CD4-positive, alpha-beta T cell (primary cell): ENCODE data around the gene CRABP1. TPM values are rescaled to one million over a fixed set of nuclear protein-coding genes. Genes with fewer than 3 reads are reported as not detected.

Experiments
- ATAC-seq: fragments of 200-7000 bp; cut with Tn5 transposase; one replicate; pipeline ENCODE4 v1.10.0; 2022; ENCODE audit warnings: mild to moderate bottlenecking; ENCODE audit not compliant: poor library complexity
- CTCF ChIA-PET: fragments of 350-600 bp; sonication (Branson Sonifier 250); formaldehyde crosslinking; loops from one replicate; lab custom pipeline; 2021; ENCODE audit warnings: antibody characterized with exemption, inconsistent platforms; lab: Charles Lee
- POLR2A ChIA-PET: fragments of 350-600 bp; sonication (Branson Sonifier 250); formaldehyde crosslinking; loops from one replicate; lab custom pipeline; 2021; ENCODE audit warnings: antibody characterized with exemption, inconsistent platforms; lab: Charles Lee
- DNase-seq, 14 experiments: peaks; one replicate each; pipeline ENCODE4 v3.0.0-alpha.2; 2013 to 2020; ENCODE audit warnings: mixed read lengths in 2 of 14
- H3K27ac ChIP-seq, 2 donors: one replicate each; pipeline versions ENCODE4 v1.5.1 to v1.7.0; 2013; ENCODE audit warnings: low read length in 2 of 2, low read depth in 1 of 2, mild to moderate bottlenecking in 1 of 2
- H3K27me3 ChIP-seq, 2 experiments: 1 replicate in 1 of 2; 2 replicates in 1 of 2; pipeline versions ENCODE4 v1.6.1 to v1.7.0; 2013; ENCODE audit warnings: low read length in 2 of 2, control low read depth in 1 of 2, mild to moderate bottlenecking in 1 of 2, moderate library complexity in 1 of 2; ENCODE audit not compliant: insufficient read depth in 2 of 2, control insufficient read depth in 1 of 2
- H3K36me3 ChIP-seq: one replicate; pipeline ENCODE4 v1.6.1; 2013; ENCODE audit warnings: low read length, control low read depth; ENCODE audit not compliant: insufficient read depth
- H3K4me1 ChIP-seq: one replicate; pipeline ENCODE4 v1.6.1; 2013; ENCODE audit warnings: low read length, control low read depth; ENCODE audit not compliant: insufficient read depth
- H3K4me3 ChIP-seq: one replicate; pipeline ENCODE4 v1.5.1; 2013; ENCODE audit warnings: mild to moderate bottlenecking, low read length, moderate library complexity
- H3K9me3 ChIP-seq, 2 experiments: 1 replicate in 1 of 2; 2 replicates in 1 of 2; pipeline versions ENCODE4 v1.6.1 to v1.7.0; 2013; ENCODE audit warnings: low read length in 2 of 2, mild to moderate bottlenecking in 2 of 2, control low read depth in 1 of 2, moderate library complexity in 1 of 2; ENCODE audit not compliant: control insufficient read depth in 1 of 2, insufficient read depth in 1 of 2
- H3K27ac Mint-ChIP-seq: one replicate; pipeline ENCODE4 v1.8.0; 2020; ENCODE audit warnings: mixed read lengths
- H3K27me3 Mint-ChIP-seq: one replicate; pipeline ENCODE4 v1.8.0; 2021; ENCODE audit warnings: mixed read lengths
- H3K36me3 Mint-ChIP-seq: one replicate; pipeline ENCODE4 v1.8.0; 2021; ENCODE audit warnings: low read depth, mixed read lengths
- H3K4me1 Mint-ChIP-seq: one replicate; pipeline ENCODE4 v1.8.0; 2021; ENCODE audit warnings: low read depth, mixed read lengths
- H3K4me3 Mint-ChIP-seq: one replicate; pipeline ENCODE4 v1.8.0; 2020; ENCODE audit warnings: mild to moderate bottlenecking, mixed read lengths
- H3K9me3 Mint-ChIP-seq: one replicate; pipeline ENCODE4 v1.8.0; 2020; ENCODE audit warnings: mixed read lengths
- CTCF ChIP-seq: fragments of 200-600 bp; IDR thresholded peaks from one replicate; pipeline ENCODE4 v1.8.0; 2022; ENCODE audit warnings: antibody characterized with exemption, mild to moderate bottlenecking
- intact Hi-C, 2 experiments: fragments of 100-400 bp; cut with DNase I in 1 of 2; cut with micrococcal nuclease in 1 of 2; formaldehyde crosslinking; loops; one replicate each; pipeline versions ENCODE4 v1.15.1 to v1.9.0; 2023 to 2025; cut with DNase I, micrococcal nuclease
- total RNA-seq, 174 experiments: library from RNA in 2 of 174; stranded (reverse) in 2 of 174; gene quantifications; one replicate each; pipeline ENCODE4 v1.2.3 and lab custom pipeline; 2021 to 2026

Gene CRABP1
- total RNA-seq, 2 experiments from 2014 or later, result not detected

GRCh38 chr15:78368651-78369050 is 28.5 kb downstream of the CRABP1 start:
- H3K4me3 Mint-ChIP-seq, result no peak overlapping the region
- no peaks in the 10 kb centered on the region for H3K4me1 Mint-ChIP-seq
- DNase-seq (no peak), ATAC-seq (no peak)
- Histone ChIP-seq H3K4me1 (no peaks in the 10 kb centered on the region), H3K27me3 (no peaks in the 10 kb centered on the region), H3K9me3 (no peaks in the 10 kb centered on the region), H3K27ac (no peak overlapping the region), H3K4me3 (no peak overlapping the region), H3K36me3 (no peaks in the 10 kb centered on the region)
- H3K9me3 Mint-ChIP-seq, result no peaks in the 10 kb centered on the region
- no peak for TF ChIP-seq CTCF
- CTCF ChIA-PET, result no interaction called here
- intact Hi-C loops, result no loop called here
- POLR2A ChIA-PET, result no interaction called here
- H3K27me3 Mint-ChIP-seq, result no peaks in the 10 kb centered on the region
- no peaks in the 10 kb centered on the region for H3K36me3 Mint-ChIP-seq
- H3K27ac Mint-ChIP-seq, result no peak overlapping the region

- Histone ChIP-seq H3K27me3 (no peaks in the 10 kb centered on the region), H3K27ac (no peak overlapping the region), H3K4me3 (no peak overlapping the region), H3K4me1 (no peaks in the 10 kb centered on the region), H3K36me3 (no peaks in the 10 kb centered on the region), H3K9me3 (no peaks in the 10 kb centered on the region)
- H3K4me3 Mint-ChIP-seq, result no peak overlapping the region
- no peak for DNase-seq
- H3K27ac Mint-ChIP-seq, result no peak overlapping the region
- no peak for TF ChIP-seq CTCF
- no peaks in the 10 kb centered on the region for H3K9me3 Mint-ChIP-seq
- CTCF ChIA-PET, result no interaction called here
- no peaks in the 10 kb centered on the region for H3K36me3 Mint-ChIP-seq
- intact Hi-C loops, result no loop called here
- no peaks in the 10 kb centered on the region for H3K27me3 Mint-ChIP-seq
- POLR2A ChIA-PET, result no interaction called here
- no peak for ATAC-seq
- H3K4me1 Mint-ChIP-seq, result no peaks in the 10 kb centered on the region
These were observed 29.0 kb downstream of the CRABP1 start for GRCh38 chr15:78369161-78369560.

- Histone ChIP-seq H3K27ac (no peak overlapping the region), H3K4me1 (peaks cover 2% of the 10 kb centered on the region), H3K4me3 (no peak overlapping the region), H3K9me3 (no peaks in the 10 kb centered on the region), H3K36me3 (no peaks in the 10 kb centered on the region), H3K27me3 (no peaks in the 10 kb centered on the region)
- ATAC-seq (no peak), DNase-seq (no peak)
- Mint-ChIP-seq H3K27ac (no peak overlapping the region), H3K27me3 (no peaks in the 10 kb centered on the region), H3K4me3 (no peak overlapping the region), H3K4me1 (peaks cover 5% of the 10 kb centered on the region), H3K36me3 (no peaks in the 10 kb centered on the region), H3K9me3 (no peaks in the 10 kb centered on the region)
- intact Hi-C loops, result no loop called here
- ChIA-PET POLR2A (no interaction called here), CTCF (no interaction called here)
- TF ChIP-seq CTCF, result no peak
These were observed 29.9 kb downstream of the CRABP1 start for GRCh38 chr15:78370013-78370412.
